Measurements from ENCODE around the gene TRAF3IP1. TPM values are rescaled to one million over a fixed set of nuclear protein-coding genes. Genes with fewer than 3 reads are reported as not detected.

TRAF3IP1 gene
- total and polyA plus RNA-seq, 2 of the 13 experiments (the other 11 are each of a cell fraction or from before 2014, with no cell fraction given), result 4.1 to 12.9 TPM

DNA sequence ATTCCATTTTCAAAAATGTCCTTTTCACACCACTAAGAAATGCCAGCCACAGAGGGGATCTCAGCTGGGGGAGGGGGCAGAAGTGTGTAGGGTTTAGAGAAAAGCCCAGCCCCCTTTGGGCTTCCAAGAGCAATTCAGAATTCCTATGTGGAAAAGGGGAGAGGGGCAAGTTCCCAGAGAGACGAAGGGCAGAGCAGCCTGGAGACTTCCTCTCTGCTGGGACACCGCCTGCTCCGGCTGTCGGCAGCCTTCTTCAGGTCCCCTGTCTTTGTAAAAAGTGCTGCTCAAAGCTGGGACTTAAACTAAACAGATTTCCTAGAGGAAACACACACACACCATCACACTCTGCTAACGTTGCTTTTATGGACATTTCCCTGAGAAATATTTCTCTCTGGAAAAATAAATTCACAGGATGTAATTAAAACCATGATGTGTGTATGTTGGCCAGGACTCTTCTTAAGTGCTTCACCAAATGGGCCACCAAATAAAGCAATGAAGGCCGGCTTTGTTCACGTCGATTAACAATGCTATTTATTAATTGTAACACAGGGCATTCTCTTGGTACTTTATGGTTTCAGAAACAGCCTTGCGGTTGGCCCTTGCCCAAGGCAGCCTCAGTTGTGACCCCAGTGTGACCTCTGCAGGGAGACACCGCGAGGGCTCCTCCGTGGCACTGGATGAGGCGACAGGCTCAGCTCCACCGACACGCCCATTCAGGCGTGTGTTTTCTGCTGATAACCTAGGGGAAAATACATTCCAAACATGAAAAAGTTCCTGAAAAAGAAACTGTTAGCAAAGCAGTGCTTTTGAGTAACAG, 100.8 kb downstream of the TRAF3IP1 start (continued):
- no peak for TF ChIP-seq EP300 (IDR thresholded peaks at IDR 0.05; ENCODE audit: low read depth in 2 of 2, low read length in 2 of 2)
- TF ChIP-seq EP300 (CRISPR knock-in tag; IDR thresholded peaks at IDR 0.05; ENCODE audit: borderline replicate concordance), result no peak
- no peak for TF ChIP-seq TOPORS (CRISPR knock-in tag; IDR thresholded peaks at IDR 0.05)

DNA sequence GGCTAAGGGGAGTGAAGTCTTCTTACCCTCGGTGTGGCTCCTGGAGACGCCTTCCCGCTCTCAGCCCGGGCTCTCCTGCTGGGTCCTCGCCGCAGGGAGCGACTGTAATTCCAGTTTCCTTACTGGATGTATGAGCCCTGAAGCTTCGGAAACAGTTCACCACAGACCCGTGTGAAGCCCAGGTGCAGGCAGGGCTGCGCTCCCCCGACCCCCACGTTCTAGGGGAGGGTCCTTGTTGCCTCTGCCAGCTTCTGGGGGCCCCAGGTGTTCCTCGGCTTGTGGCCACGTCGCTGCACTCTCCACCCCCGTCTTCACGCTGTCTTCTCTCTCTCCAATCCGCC, 101.3 kb downstream of the TRAF3IP1 start:
- POLR2A ChIA-PET, result no interaction called here
- Histone ChIP-seq H3K9ac (ENCODE audit: insufficient read depth, low read depth, low read length) (no peak overlapping the region), H3K36me3 (replicated peaks in 1 of 2; ENCODE audit: control insufficient read depth in 1 of 2, insufficient read depth in 2 of 2, low read length in 2 of 2) (no peaks in the 10 kb centered on the region), H4K20me1 (ENCODE audit: insufficient read depth, low read length) (no peaks in the 10 kb centered on the region), H3K27ac (ENCODE audit: extremely low read length, insufficient read depth, low read length) (no peak overlapping the region), H3K4me3 (replicated peaks in 1 of 3; ENCODE audit: insufficient read depth in 1 of 3, low read depth in 2 of 3, low read length in 3 of 3) (no peak overlapping the region), H2AFZ (ENCODE audit: low read length) (no peak overlapping the region), H3K4me1 (ENCODE audit: insufficient read depth, low read length) (peaks cover 9% of the 10 kb centered on the region), H3K79me2 (ENCODE audit: insufficient read depth, low read length) (no peaks in the 10 kb centered on the region), H3K27me3 (ENCODE audit: control insufficient read depth in 1 of 2, insufficient read depth in 2 of 2, low read length in 2 of 2) (no peaks in the 10 kb centered on the region), H3K9me3 (ENCODE audit: low read length) (no peaks in the 10 kb centered on the region), H3K4me2 (ENCODE audit: low read depth, low read length) (no peak overlapping the region)
- CTCF ChIA-PET (ENCODE audit: low intra/inter-chr PET ratio, low total read pairs), result no interaction called here
- in situ Hi-C loops (cut with HindIII; ENCODE audit: extremely low pct_ligation_motif_present, low pct_unique_long_range_greater_than_20kb) (no loop called here), intact Hi-C loops (cut with micrococcal nuclease; ENCODE audit: unreplicated experiment) (no loop called here)
- no TSS peak for BruUV-seq (replicated peaks)
- DNase-seq (ENCODE audit: low spot score), result no peak
- TF ChIP-seq NR2F6 (IDR thresholded peaks at IDR 0.05) (no peak), NR2F6 (CRISPR knock-in tag; IDR thresholded peaks at IDR 0.05) (no peak), ADNP (CRISPR knock-in tag; IDR thresholded peaks at IDR 0.05) (no peak), ZNF672 (CRISPR knock-in tag; IDR thresholded peaks at IDR 0.05) (no peak), ZMYM4 (CRISPR knock-in tag; IDR thresholded peaks at IDR 0.05) (no peak), ZSCAN12 (CRISPR knock-in tag; IDR thresholded peaks at IDR 0.05) (no peak)
- FAIRE-seq, result no peak
- ATAC-seq, result no peak
- 90% methylated on average over 17 of the region's 18 CpGs for WGBS (ENCODE audit: low lambda C conversion rate)
